ENCODE measurements around the gene LARP4B.
A peak's percentile ranks its signal among the peaks of the same experiment; 100 is the strongest.

The LARP4B gene

GRCh38 chr10:804787-805619 is 126.5 kb downstream of the LARP4B start:
- DNase-seq = no peak

- DNase-seq = no peak
These were observed 127.2 kb downstream of the LARP4B start for GRCh38 chr10:804191-804781.

GRCh38 chr10:803041-803741 is 128.3 kb downstream of the LARP4B start:
- no peak for DNase-seq

- no peak for DNase-seq
These were observed 129.0 kb downstream of the LARP4B start for GRCh38 chr10:802506-802905.

- no peak for DNase-seq
These were observed 134.3 kb downstream of the LARP4B start for GRCh38 chr10:797179-797578.

- DNase-seq = no peak
These were observed 135.3 kb downstream of the LARP4B start for GRCh38 chr10:796233-796632.

GRCh38 chr10:794382-794956 is 137.0 kb downstream of the LARP4B start:
- DNase-seq = no peak

GRCh38 chr10:792792-793100 is 138.8 kb downstream of the LARP4B start:
- DNase-seq = no peak

GRCh38 chr10:792083-792791 is 139.3 kb downstream of the LARP4B start:
- no peak for DNase-seq

GRCh38 chr10:791639-792038 is 139.9 kb downstream of the LARP4B start:
- DNase-seq = no peak

- DNase-seq = no peak
These were observed 140.5 kb downstream of the LARP4B start for GRCh38 chr10:790821-791551.

GRCh38 chr10:789831-790701 is 141.4 kb downstream of the LARP4B start:
- no peak for DNase-seq

- DNase-seq = peak; percentile 24
These were observed 142.4 kb downstream of the LARP4B start for GRCh38 chr10:788796-789748.

- DNase-seq = no peak
These were observed 143.4 kb downstream of the LARP4B start for GRCh38 chr10:787933-788651.

GRCh38 chr10:786633-787474 is 144.7 kb downstream of the LARP4B start:
- DNase-seq = no peak

GRCh38 chr10:785861-786214 is 145.7 kb downstream of the LARP4B start:
- DNase-seq = no peak

GRCh38 chr10:785089-785860 is 146.2 kb downstream of the LARP4B start:
- DNase-seq = no peak
